ENCODE data around the gene SORBS1. TPM values are rescaled to one million over a fixed set of nuclear protein-coding genes. Genes with fewer than 3 reads are reported as not detected.

Gene SORBS1
- total and polyA plus RNA-seq, 2 of the 13 experiments (the other 11 are each of a cell fraction or from before 2014, with no cell fraction given) = 16.8 to 39.8 TPM

DNA sequence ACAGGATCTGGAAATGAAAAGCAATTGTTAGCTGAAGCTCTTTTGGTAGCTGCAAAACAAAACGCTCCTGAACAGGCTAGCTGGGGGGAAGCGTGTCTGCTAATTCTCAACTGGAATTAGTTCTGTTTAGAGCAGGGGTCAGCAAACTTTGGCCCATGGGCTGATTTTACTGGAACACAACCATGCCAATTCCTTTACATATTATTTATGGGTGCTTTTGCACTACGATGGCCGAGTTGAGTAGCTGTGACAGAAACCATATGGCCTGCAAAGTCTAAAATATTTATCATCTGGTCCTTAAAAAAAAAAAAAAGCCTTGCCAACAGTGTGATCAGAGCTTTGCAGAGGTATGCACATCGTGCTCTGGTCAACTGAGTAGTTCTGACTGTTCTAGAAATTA is 162.0 kb downstream of the SORBS1 start:
- in situ Hi-C loops (cut with HindIII; ENCODE audit: extremely low pct_ligation_motif_present, low pct_unique_long_range_greater_than_20kb) (no loop called here), intact Hi-C loops (cut with micrococcal nuclease; ENCODE audit: unreplicated experiment) (no loop called here)
- POLR2A ChIA-PET = no interaction called here
- Histone ChIP-seq H3K36me3 (replicated peaks in 1 of 2; ENCODE audit: control insufficient read depth in 1 of 2, insufficient read depth in 2 of 2, low read length in 2 of 2) (peaks cover 28 to 66% of the 10 kb centered on the region in 2 experiments), H3K9me3 (ENCODE audit: low read length) (no peaks in the 10 kb centered on the region), H3K9ac (ENCODE audit: insufficient read depth, low read depth, low read length) (no peak overlapping the region), H3K27ac (ENCODE audit: extremely low read length, insufficient read depth, low read length) (no peak overlapping the region), H3K27me3 (ENCODE audit: control insufficient read depth in 1 of 2, insufficient read depth in 2 of 2, low read length in 2 of 2) (no peaks in the 10 kb centered on the region), H3K4me3 (replicated peaks in 1 of 3; ENCODE audit: insufficient read depth in 1 of 3, low read depth in 2 of 3, low read length in 3 of 3) (no peak overlapping the region), H3K79me2 (ENCODE audit: insufficient read depth, low read length) (no peaks in the 10 kb centered on the region), H3K4me2 (ENCODE audit: low read depth, low read length) (no peak overlapping the region), H4K20me1 (ENCODE audit: insufficient read depth, low read length) (no peaks in the 10 kb centered on the region), H3K4me1 (ENCODE audit: insufficient read depth, low read length) (no peaks in the 10 kb centered on the region), H2AFZ (ENCODE audit: low read length) (no peak overlapping the region)
- 94% methylated on average over 5 of the region's 5 CpGs for WGBS (ENCODE audit: low lambda C conversion rate)
- no peak for ATAC-seq
- no peak for DNase-seq (ENCODE audit: low spot score)
- BruUV-seq (replicated peaks) = no TSS peak
- CTCF ChIA-PET (ENCODE audit: low intra/inter-chr PET ratio, low total read pairs) = no interaction called here
- TF ChIP-seq ZNF101 (CRISPR knock-in tag; IDR thresholded peaks at IDR 0.05; ENCODE audit: borderline replicate concordance, low read depth) (no peak), PPARG (CRISPR knock-in tag; conservative IDR thresholded peaks at IDR 0.05) (no peak)
- TF ChIP-seq, protein P1, sequence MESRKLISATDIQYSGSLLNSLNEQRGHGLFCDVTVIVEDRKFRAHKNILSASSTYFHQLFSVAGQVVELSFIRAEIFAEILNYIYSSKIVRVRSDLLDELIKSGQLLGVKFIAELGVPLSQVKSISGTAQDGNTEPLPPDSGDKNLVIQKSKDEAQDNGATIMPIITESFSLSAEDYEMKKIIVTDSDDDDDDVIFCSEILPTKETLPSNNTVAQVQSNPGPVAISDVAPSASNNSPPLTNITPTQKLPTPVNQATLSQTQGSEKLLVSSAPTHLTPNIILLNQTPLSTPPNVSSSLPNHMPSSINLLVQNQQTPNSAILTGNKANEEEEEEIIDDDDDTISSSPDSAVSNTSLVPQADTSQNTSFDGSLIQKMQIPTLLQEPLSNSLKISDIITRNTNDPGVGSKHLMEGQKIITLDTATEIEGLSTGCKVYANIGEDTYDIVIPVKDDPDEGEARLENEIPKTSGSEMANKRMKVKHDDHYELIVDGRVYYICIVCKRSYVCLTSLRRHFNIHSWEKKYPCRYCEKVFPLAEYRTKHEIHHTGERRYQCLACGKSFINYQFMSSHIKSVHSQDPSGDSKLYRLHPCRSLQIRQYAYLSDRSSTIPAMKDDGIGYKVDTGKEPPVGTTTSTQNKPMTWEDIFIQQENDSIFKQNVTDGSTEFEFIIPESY (CRISPR knock-in tag; IDR thresholded peaks at IDR 0.05) = no peak
- no peak for FAIRE-seq

DNA sequence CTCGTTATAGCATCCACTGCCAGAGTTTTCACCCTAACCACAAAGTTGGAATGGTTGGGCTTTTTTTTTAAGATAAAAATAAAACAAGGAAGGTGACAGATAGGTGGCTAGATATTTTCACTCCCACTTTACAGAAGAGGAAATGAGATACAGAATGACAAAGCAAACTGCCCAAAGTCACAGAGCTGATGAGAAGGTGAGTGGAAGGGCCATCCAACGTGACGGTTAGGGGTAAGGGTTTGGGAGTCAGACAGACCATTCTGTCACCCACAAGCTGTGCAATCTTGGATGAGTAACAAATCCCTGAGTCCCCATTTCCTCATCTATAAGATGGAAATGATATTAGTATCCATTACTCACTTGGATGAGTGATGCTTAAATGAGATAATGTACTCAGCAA is 163.4 kb downstream of the SORBS1 start:
- POLR2A ChIA-PET = no interaction called here
- H3K9ac ChIP-seq (ENCODE audit: insufficient read depth, low read depth, low read length) = no peak overlapping the region
- H3K79me2 ChIP-seq (ENCODE audit: insufficient read depth, low read length) = no peaks in the 10 kb centered on the region
- no peak overlapping the region for H3K27ac ChIP-seq (ENCODE audit: extremely low read length, insufficient read depth, low read length)
- no peak overlapping the region for H2AFZ ChIP-seq (ENCODE audit: low read length)
- H3K27me3 ChIP-seq (ENCODE audit: control insufficient read depth in 1 of 2, insufficient read depth in 2 of 2, low read length in 2 of 2) = no peaks in the 10 kb centered on the region
- intact Hi-C loops (cut with micrococcal nuclease; ENCODE audit: unreplicated experiment) (no loop called here), in situ Hi-C loops (cut with HindIII; ENCODE audit: extremely low pct_ligation_motif_present, low pct_unique_long_range_greater_than_20kb) (no loop called here)
- no TSS peak for BruUV-seq (replicated peaks)
- WGBS (ENCODE audit: low lambda C conversion rate) = 95% methylated on average over 3 of the region's 3 CpGs
- DNase-seq (ENCODE audit: low spot score) (no peak), FAIRE-seq (no peak), ATAC-seq (no peak)
- no peak overlapping the region for H3K4me2 ChIP-seq (ENCODE audit: low read depth, low read length)
- CTCF ChIA-PET (ENCODE audit: low intra/inter-chr PET ratio, low total read pairs) = no interaction called here
- peaks cover 26 to 79% of the 10 kb centered on the region in 2 experiments for H3K36me3 ChIP-seq (replicated peaks in 1 of 2; ENCODE audit: control insufficient read depth in 1 of 2, insufficient read depth in 2 of 2, low read length in 2 of 2)
- H3K9me3 ChIP-seq (ENCODE audit: low read length) = no peaks in the 10 kb centered on the region
- H4K20me1 ChIP-seq (ENCODE audit: insufficient read depth, low read length) = no peaks in the 10 kb centered on the region
- no peak overlapping the region for H3K4me3 ChIP-seq (replicated peaks in 1 of 3; ENCODE audit: insufficient read depth in 1 of 3, low read depth in 2 of 3, low read length in 3 of 3)
- H3K4me1 ChIP-seq (ENCODE audit: insufficient read depth, low read length) = no peaks in the 10 kb centered on the region
- TF ChIP-seq ZNF747 (CRISPR knock-in tag; IDR thresholded peaks at IDR 0.05; ENCODE audit: borderline replicate concordance) = no peak
- no peak for TF ChIP-seq MTA1 (CRISPR knock-in tag; IDR thresholded peaks at IDR 0.05; ENCODE audit: borderline replicate concordance)
- TF ChIP-seq, protein P2, sequence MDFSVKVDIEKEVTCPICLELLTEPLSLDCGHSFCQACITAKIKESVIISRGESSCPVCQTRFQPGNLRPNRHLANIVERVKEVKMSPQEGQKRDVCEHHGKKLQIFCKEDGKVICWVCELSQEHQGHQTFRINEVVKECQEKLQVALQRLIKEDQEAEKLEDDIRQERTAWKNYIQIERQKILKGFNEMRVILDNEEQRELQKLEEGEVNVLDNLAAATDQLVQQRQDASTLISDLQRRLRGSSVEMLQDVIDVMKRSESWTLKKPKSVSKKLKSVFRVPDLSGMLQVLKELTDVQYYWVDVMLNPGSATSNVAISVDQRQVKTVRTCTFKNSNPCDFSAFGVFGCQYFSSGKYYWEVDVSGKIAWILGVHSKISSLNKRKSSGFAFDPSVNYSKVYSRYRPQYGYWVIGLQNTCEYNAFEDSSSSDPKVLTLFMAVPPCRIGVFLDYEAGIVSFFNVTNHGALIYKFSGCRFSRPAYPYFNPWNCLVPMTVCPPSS (IDR thresholded peaks at IDR 0.05) = no peak
- TF ChIP-seq, protein P3, sequence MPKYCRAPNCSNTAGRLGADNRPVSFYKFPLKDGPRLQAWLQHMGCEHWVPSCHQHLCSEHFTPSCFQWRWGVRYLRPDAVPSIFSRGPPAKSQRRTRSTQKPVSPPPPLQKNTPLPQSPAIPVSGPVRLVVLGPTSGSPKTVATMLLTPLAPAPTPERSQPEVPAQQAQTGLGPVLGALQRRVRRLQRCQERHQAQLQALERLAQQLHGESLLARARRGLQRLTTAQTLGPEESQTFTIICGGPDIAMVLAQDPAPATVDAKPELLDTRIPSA (CRISPR knock-in tag; IDR thresholded peaks at IDR 0.05; ENCODE audit: borderline replicate concordance) = no peak
- no peak for TF ChIP-seq ZNF484 (CRISPR knock-in tag; IDR thresholded peaks at IDR 0.05; ENCODE audit: borderline replicate concordance, low read depth)
- TF ChIP-seq ZNF772 (CRISPR knock-in tag; IDR thresholded peaks at IDR 0.05) = no peak
- TF ChIP-seq BHLHE40 (IDR thresholded peaks at IDR 0.05; ENCODE audit: low read length) = no peak
- TF ChIP-seq, protein P4, sequence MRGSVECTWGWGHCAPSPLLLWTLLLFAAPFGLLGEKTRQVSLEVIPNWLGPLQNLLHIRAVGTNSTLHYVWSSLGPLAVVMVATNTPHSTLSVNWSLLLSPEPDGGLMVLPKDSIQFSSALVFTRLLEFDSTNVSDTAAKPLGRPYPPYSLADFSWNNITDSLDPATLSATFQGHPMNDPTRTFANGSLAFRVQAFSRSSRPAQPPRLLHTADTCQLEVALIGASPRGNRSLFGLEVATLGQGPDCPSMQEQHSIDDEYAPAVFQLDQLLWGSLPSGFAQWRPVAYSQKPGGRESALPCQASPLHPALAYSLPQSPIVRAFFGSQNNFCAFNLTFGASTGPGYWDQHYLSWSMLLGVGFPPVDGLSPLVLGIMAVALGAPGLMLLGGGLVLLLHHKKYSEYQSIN (CRISPR knock-in tag; IDR thresholded peaks at IDR 0.05; ENCODE audit: borderline replicate concordance) = no peak
- TF ChIP-seq, protein P5, sequence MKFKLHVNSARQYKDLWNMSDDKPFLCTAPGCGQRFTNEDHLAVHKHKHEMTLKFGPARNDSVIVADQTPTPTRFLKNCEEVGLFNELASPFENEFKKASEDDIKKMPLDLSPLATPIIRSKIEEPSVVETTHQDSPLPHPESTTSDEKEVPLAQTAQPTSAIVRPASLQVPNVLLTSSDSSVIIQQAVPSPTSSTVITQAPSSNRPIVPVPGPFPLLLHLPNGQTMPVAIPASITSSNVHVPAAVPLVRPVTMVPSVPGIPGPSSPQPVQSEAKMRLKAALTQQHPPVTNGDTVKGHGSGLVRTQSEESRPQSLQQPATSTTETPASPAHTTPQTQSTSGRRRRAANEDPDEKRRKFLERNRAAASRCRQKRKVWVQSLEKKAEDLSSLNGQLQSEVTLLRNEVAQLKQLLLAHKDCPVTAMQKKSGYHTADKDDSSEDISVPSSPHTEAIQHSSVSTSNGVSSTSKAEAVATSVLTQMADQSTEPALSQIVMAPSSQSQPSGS (CRISPR knock-in tag; IDR thresholded peaks at IDR 0.05) = no peak
